Measurements from ENCODE around the gene DNAH17. TPM values are rescaled to one million over a fixed set of nuclear protein-coding genes. Genes with fewer than 3 reads are reported as not detected.

DNAH17 gene
- total RNA-seq, 2 donors from 2014 or later, result not detected

GRCh38 chr17:78529251-78529650 lies 47.9 kb downstream of the DNAH17 start:
- Histone ChIP-seq H3K27me3 (no peaks in the 10 kb centered on the region), H3K27ac (no peak overlapping the region), H3K9me3 (no peaks in the 10 kb centered on the region), H3K4me1 (peaks cover 11% of the 10 kb centered on the region), H3K36me3 (replicated peaks in 1 of 2; ENCODE audit: insufficient read depth in 1 of 2, low read depth in 2 of 2) (no peaks in the 10 kb centered on the region), H3K4me3 (no peak overlapping the region)
- TF ChIP-seq, protein P1, sequence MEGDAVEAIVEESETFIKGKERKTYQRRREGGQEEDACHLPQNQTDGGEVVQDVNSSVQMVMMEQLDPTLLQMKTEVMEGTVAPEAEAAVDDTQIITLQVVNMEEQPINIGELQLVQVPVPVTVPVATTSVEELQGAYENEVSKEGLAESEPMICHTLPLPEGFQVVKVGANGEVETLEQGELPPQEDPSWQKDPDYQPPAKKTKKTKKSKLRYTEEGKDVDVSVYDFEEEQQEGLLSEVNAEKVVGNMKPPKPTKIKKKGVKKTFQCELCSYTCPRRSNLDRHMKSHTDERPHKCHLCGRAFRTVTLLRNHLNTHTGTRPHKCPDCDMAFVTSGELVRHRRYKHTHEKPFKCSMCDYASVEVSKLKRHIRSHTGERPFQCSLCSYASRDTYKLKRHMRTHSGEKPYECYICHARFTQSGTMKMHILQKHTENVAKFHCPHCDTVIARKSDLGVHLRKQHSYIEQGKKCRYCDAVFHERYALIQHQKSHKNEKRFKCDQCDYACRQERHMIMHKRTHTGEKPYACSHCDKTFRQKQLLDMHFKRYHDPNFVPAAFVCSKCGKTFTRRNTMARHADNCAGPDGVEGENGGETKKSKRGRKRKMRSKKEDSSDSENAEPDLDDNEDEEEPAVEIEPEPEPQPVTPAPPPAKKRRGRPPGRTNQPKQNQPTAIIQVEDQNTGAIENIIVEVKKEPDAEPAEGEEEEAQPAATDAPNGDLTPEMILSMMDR (IDR thresholded peaks at IDR 0.05), result no peak
- no peak for TF ChIP-seq POLR2A (IDR thresholded peaks at IDR 0.05)
- DNase-seq (no peak), ATAC-seq (no peak)
- intact Hi-C loops (cut with DNase I), result no loop called here
- WGBS, 2 donors, result 94 to 97% methylated on average over 6 to 11 of the region's 11 CpGs

DNA sequence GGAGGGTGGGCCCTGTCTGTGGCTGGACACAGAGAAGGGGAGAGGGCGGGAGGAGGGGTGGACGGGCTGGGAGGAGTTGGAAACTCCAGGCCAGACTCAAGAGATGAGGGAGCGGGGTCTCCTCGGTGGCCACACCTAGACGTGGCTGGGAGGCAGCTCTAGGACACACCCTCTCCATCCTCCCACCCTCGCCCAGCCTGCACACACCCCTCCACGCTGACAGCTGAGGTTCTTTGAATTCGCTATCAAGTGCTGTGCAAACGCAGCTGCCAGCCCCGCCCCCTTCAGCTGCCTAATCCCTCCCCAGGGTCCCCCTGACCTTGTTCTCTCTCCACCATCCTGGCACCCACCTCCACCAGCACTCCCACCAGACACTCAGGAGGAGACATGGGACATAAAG lies 48.7 kb downstream of the DNAH17 start:
- no peak overlapping the region for H3K4me3 ChIP-seq
- DNase-seq, result no peak
- whole genome bisulfite sequencing, 2 donors, result 48 to 53% methylated on average over 10 of the region's 10 CpGs
- intact Hi-C loops (cut with DNase I), result no loop called here
- no peak for ATAC-seq
- no peaks in the 10 kb centered on the region for H3K9me3 ChIP-seq
- TF ChIP-seq, protein P1 (IDR thresholded peaks at IDR 0.05), result no peak
- TF ChIP-seq POLR2A (IDR thresholded peaks at IDR 0.05), result no peak
- H3K27ac ChIP-seq, result no peak overlapping the region
- H3K27me3 ChIP-seq, result no peaks in the 10 kb centered on the region
- no peaks in the 10 kb centered on the region for H3K36me3 ChIP-seq (replicated peaks in 1 of 2; ENCODE audit: insufficient read depth in 1 of 2, low read depth in 2 of 2)
- peaks cover 11% of the 10 kb centered on the region for H3K4me1 ChIP-seq

GRCh38 chr17:78527345-78527744 lies 49.9 kb downstream of the DNAH17 start:
- Histone ChIP-seq H3K9me3 (no peaks in the 10 kb centered on the region), H3K36me3 (replicated peaks in 1 of 2; ENCODE audit: insufficient read depth in 1 of 2, low read depth in 2 of 2) (no peaks in the 10 kb centered on the region), H3K4me1 (peaks cover 11% of the 10 kb centered on the region), H3K27me3 (no peaks in the 10 kb centered on the region), H3K27ac (no peak overlapping the region), H3K4me3 (no peak overlapping the region)
- 85 to 91% methylated on average over 4 of the region's 4 CpGs for WGBS, 2 donors
- DNase-seq (no peak), ATAC-seq (no peak)
- no peak for TF ChIP-seq POLR2A (IDR thresholded peaks at IDR 0.05)
- TF ChIP-seq, protein P1 (IDR thresholded peaks at IDR 0.05), result no peak
- intact Hi-C loops (cut with DNase I), result no loop called here

- DNase-seq (no peak), ATAC-seq (no peak)
- no peak overlapping the region for H3K4me3 ChIP-seq
- H3K27ac ChIP-seq, result no peak overlapping the region
- H3K9me3 ChIP-seq, result no peaks in the 10 kb centered on the region
- WGBS, 2 donors, result 86 to 89% methylated on average over 27 to 30 of the region's 30 CpGs
- no peaks in the 10 kb centered on the region for H3K27me3 ChIP-seq
- intact Hi-C loops (cut with DNase I), result no loop called here
- H3K36me3 ChIP-seq (replicated peaks in 1 of 2; ENCODE audit: insufficient read depth in 1 of 2, low read depth in 2 of 2), result no peaks in the 10 kb centered on the region
- no peak for TF ChIP-seq POLR2A (IDR thresholded peaks at IDR 0.05)
- TF ChIP-seq, protein P1 (IDR thresholded peaks at IDR 0.05), result no peak
- peaks cover 11% of the 10 kb centered on the region for H3K4me1 ChIP-seq
Measured at GRCh38 chr17:78526231-78527025, 50.8 kb downstream of the DNAH17 start.
